Naive thymus-derived CD4-positive, alpha-beta T cell (primary cell): ENCODE results near the gene OLFM4. TPM values are rescaled to one million over a fixed set of nuclear protein-coding genes. Genes with fewer than 3 reads are reported as not detected.

Experiments used
- ATAC-seq: fragments of 150-1000 bp; cut with Tn5 transposase; 2 replicates; pipeline ENCODE4 v1.10.0; 2021; ENCODE audit warnings: mild to moderate bottlenecking, moderate library complexity
- CTCF ChIA-PET: fragments of 350-600 bp; sonication (Branson Sonifier 250); formaldehyde crosslinking; loops from one replicate; lab custom pipeline; 2021; ENCODE audit warnings: antibody characterized with exemption; lab: Charles Lee
- POLR2A ChIA-PET: fragments of 350-600 bp; sonication (Branson Sonifier 250); formaldehyde crosslinking; loops from one replicate; lab custom pipeline; 2021; ENCODE audit warnings: antibody characterized with exemption, inconsistent platforms; lab: Charles Lee
- DNase-seq, 9 donors: peaks; one replicate each; pipeline versions ENCODE4 v3.0.0 to v3.0.0-alpha.2; 2020 to 2022; ENCODE audit warnings: mixed read lengths in 1 of 9
- H3K27ac ChIP-seq: one replicate; pipeline ENCODE4 v1.7.0; 2013; ENCODE audit warnings: mild to moderate bottlenecking, low read depth, low read length, moderate library complexity
- H3K27me3 ChIP-seq, 2 donors: one replicate each; pipeline ENCODE4 v1.7.0; 2013; ENCODE audit warnings: low read length in 2 of 2, mild to moderate bottlenecking in 2 of 2, moderate library complexity in 2 of 2; ENCODE audit not compliant: control insufficient read depth in 2 of 2, insufficient read depth in 2 of 2
- H3K36me3 ChIP-seq, 3 experiments: 1 replicate in 2 of 3; 2 replicates in 1 of 3; pipeline ENCODE4 v1.7.0; 2013; ENCODE audit warnings: low read length in 3 of 3, mild to moderate bottlenecking in 3 of 3, moderate library complexity in 1 of 3; ENCODE audit not compliant: insufficient read depth in 3 of 3, control insufficient read depth in 2 of 3
- H3K4me1 ChIP-seq, 2 donors: one replicate each; pipeline ENCODE4 v1.7.0; 2013; ENCODE audit warnings: low read length in 2 of 2, mild to moderate bottlenecking in 2 of 2, moderate library complexity in 1 of 2; ENCODE audit not compliant: control insufficient read depth in 2 of 2, insufficient read depth in 2 of 2
- H3K4me3 ChIP-seq: 2 replicates; pipeline ENCODE4 v1.7.0; 2013; ENCODE audit warnings: mild to moderate bottlenecking, low read length
- H3K9me3 ChIP-seq, 3 experiments: 1 replicate in 2 of 3; 2 replicates in 1 of 3; pipeline ENCODE4 v1.7.0; 2013; ENCODE audit warnings: low read length in 3 of 3; ENCODE audit not compliant: control insufficient read depth in 2 of 3
- H3K27ac Mint-ChIP-seq, 9 donors: one replicate each; pipeline ENCODE4 v1.8.0; 2020 to 2022; ENCODE audit warnings: mixed read lengths in 9 of 9, mild to moderate bottlenecking in 8 of 9, moderate library complexity in 5 of 9, inconsistent platforms in 2 of 9
- H3K27me3 Mint-ChIP-seq, 5 donors: one replicate each; pipeline ENCODE4 v1.8.0; 2021 to 2022; ENCODE audit warnings: mixed read lengths in 5 of 5, mild to moderate bottlenecking in 1 of 5
- H3K36me3 Mint-ChIP-seq, 5 donors: one replicate each; pipeline ENCODE4 v1.8.0; 2020 to 2022; ENCODE audit warnings: mixed read lengths in 5 of 5, mild to moderate bottlenecking in 3 of 5, inconsistent platforms in 1 of 5
- H3K4me1 Mint-ChIP-seq, 7 donors: one replicate each; pipeline ENCODE4 v1.8.0; 2020 to 2022; ENCODE audit warnings: mixed read lengths in 7 of 7, mild to moderate bottlenecking in 3 of 7, inconsistent platforms in 1 of 7
- H3K4me3 Mint-ChIP-seq, 10 donors: one replicate each; pipeline ENCODE4 v1.8.0; 2020 to 2022; ENCODE audit warnings: mild to moderate bottlenecking in 10 of 10, mixed read lengths in 10 of 10, moderate library complexity in 6 of 10, inconsistent platforms in 2 of 10
- H3K9me3 Mint-ChIP-seq, 11 donors: one replicate each; pipeline ENCODE4 v1.8.0; 2020 to 2022; ENCODE audit warnings: mixed read lengths in 11 of 11, mild to moderate bottlenecking in 4 of 11, inconsistent platforms in 1 of 11, moderate library complexity in 1 of 11
- intact Hi-C, 2 donors: fragments of 100-400 bp; cut with micrococcal nuclease; formaldehyde crosslinking; loops; one replicate each; pipeline ENCODE4 v1.15.1; 2023
- polyA plus RNA-seq, 2 donors: library from polyadenylated mRNA; unstranded; fragments of 300-500 nt; fragmentation: Illumina TruSeq; gene quantifications; one replicate each; pipeline ENCODE4 v1.2.3, GENCODE V29; 2021
- total RNA-seq, 6 experiments: library from RNA in 5 of 6; stranded (reverse) in 5 of 6; gene quantifications; 1 replicate in 5 of 6; 2 replicates in 1 of 6; pipeline ENCODE4 v1.2.3 and lab custom pipeline; 2021 to 2026

The OLFM4 gene
- total and polyA plus RNA-seq, 7 experiments from 2014 or later: not detected

- Mint-ChIP-seq H3K36me3 (no peaks in the 10 kb centered on the region), H3K4me3 (no peak overlapping the region), H3K4me1 (no peaks in the 10 kb centered on the region), H3K27ac (no peak overlapping the region), H3K9me3 (peaks cover 0 to 7% (median 0%) of the 10 kb centered on the region in 11 donors), H3K27me3 (peaks cover 0 to 20% (median 6%) of the 10 kb centered on the region in 5 donors)
- ATAC-seq (no peak), DNase-seq (no peak)
- intact Hi-C loops: no loop called here
- Histone ChIP-seq H3K27me3 (peaks cover 0 to 4% of the 10 kb centered on the region in 2 donors), H3K27ac (no peak overlapping the region), H3K4me3 (no peak overlapping the region), H3K36me3 (no peaks in the 10 kb centered on the region), H3K9me3 (no peaks in the 10 kb centered on the region), H3K4me1 (no peaks in the 10 kb centered on the region)
- ChIA-PET POLR2A (no interaction called here), CTCF (no interaction called here)
Observed at GRCh38 chr13:53020764-53021335, 7.8 kb upstream of the OLFM4 start.

GRCh38 chr13:53023246-53023645 lies 5.4 kb upstream of the OLFM4 start:
- H3K4me3 Mint-ChIP-seq: no peak overlapping the region
- Histone ChIP-seq H3K4me1 (no peaks in the 10 kb centered on the region), H3K27me3 (peaks cover 0 to 4% of the 10 kb centered on the region in 2 donors), H3K27ac (no peak overlapping the region), H3K4me3 (no peak overlapping the region), H3K36me3 (no peaks in the 10 kb centered on the region), H3K9me3 (no peaks in the 10 kb centered on the region)
- CTCF ChIA-PET: no interaction called here
- peaks cover 0 to 15% (median 3%) of the 10 kb centered on the region in 5 donors for H3K27me3 Mint-ChIP-seq
- H3K4me1 Mint-ChIP-seq: no peaks in the 10 kb centered on the region
- POLR2A ChIA-PET: interaction anchor here (0.6 kb wide), 1 partner anchor 13 kb away, joined by 5 read pairs; no protein-coding TSS in a partner anchor
- intact Hi-C loops: no loop called here
- no peak for DNase-seq
- no peak overlapping the region for H3K27ac Mint-ChIP-seq
- ATAC-seq: no peak
- no peaks in the 10 kb centered on the region for H3K9me3 Mint-ChIP-seq
- no peaks in the 10 kb centered on the region for H3K36me3 Mint-ChIP-seq

GRCh38 chr13:53028063-53028462 lies 550 bp upstream of the OLFM4 start:
- no peak overlapping the region for H3K27ac ChIP-seq
- H3K27me3 Mint-ChIP-seq: peaks cover 0 to 17% (median 0%) of the 10 kb centered on the region in 5 donors
- H3K36me3 ChIP-seq: no peaks in the 10 kb centered on the region
- H3K4me1 Mint-ChIP-seq: no peaks in the 10 kb centered on the region
- no peak overlapping the region for H3K4me3 Mint-ChIP-seq
- H3K4me3 ChIP-seq: no peak overlapping the region
- intact Hi-C loops: no loop called here
- H3K9me3 ChIP-seq: no peaks in the 10 kb centered on the region
- DNase-seq (no peak), ATAC-seq (no peak)
- H3K36me3 Mint-ChIP-seq: no peaks in the 10 kb centered on the region
- ChIA-PET CTCF (no interaction called here), POLR2A (no interaction called here)
- peaks cover 0 to 2% (median 0%) of the 10 kb centered on the region in 11 donors for H3K9me3 Mint-ChIP-seq
- no peaks in the 10 kb centered on the region for H3K4me1 ChIP-seq
- no peak overlapping the region for H3K27ac Mint-ChIP-seq
- peaks cover 0 to 4% of the 10 kb centered on the region in 2 donors for H3K27me3 ChIP-seq

GRCh38 chr13:53032849-53033248 lies 4.2 kb downstream of the OLFM4 start:
- Mint-ChIP-seq H3K4me3 (no peak overlapping the region), H3K27me3 (peaks cover 2 to 21% (median 9%) of the 10 kb centered on the region in 5 donors), H3K27ac (no peak overlapping the region), H3K9me3 (peaks cover 0 to 2% (median 0%) of the 10 kb centered on the region in 11 donors), H3K4me1 (no peaks in the 10 kb centered on the region), H3K36me3 (no peaks in the 10 kb centered on the region)
- Histone ChIP-seq H3K4me1 (no peaks in the 10 kb centered on the region), H3K27ac (no peak overlapping the region), H3K9me3 (no peaks in the 10 kb centered on the region), H3K4me3 (no peak overlapping the region), H3K36me3 (no peaks in the 10 kb centered on the region), H3K27me3 (no peaks in the 10 kb centered on the region)
- CTCF ChIA-PET: no interaction called here
- intact Hi-C loops: no loop called here
- DNase-seq (no peak), ATAC-seq (no peak)
- POLR2A ChIA-PET: interaction anchor here (0.7 kb wide), 1 partner anchor 11 kb away, joined by 4 read pairs; no protein-coding TSS in a partner anchor

- intact Hi-C loops: no loop called here
- H3K27ac ChIP-seq: no peak overlapping the region
- Mint-ChIP-seq H3K27me3 (peaks cover 2 to 17% (median 6%) of the 10 kb centered on the region in 5 donors), H3K9me3 (peaks cover 0 to 4% (median 0%) of the 10 kb centered on the region in 11 donors), H3K36me3 (no peaks in the 10 kb centered on the region), H3K4me1 (no peaks in the 10 kb centered on the region), H3K27ac (no peak overlapping the region), H3K4me3 (no peak overlapping the region)
- no peaks in the 10 kb centered on the region for H3K4me1 ChIP-seq
- ChIA-PET CTCF (no interaction called here), POLR2A (no interaction called here)
- H3K4me3 ChIP-seq: no peak overlapping the region
- ATAC-seq: no peak
- no peaks in the 10 kb centered on the region for H3K36me3 ChIP-seq
- DNase-seq: no peak
- H3K27me3 ChIP-seq: no peaks in the 10 kb centered on the region
- H3K9me3 ChIP-seq: no peaks in the 10 kb centered on the region
Observed at GRCh38 chr13:53038993-53039392, 10.4 kb downstream of the OLFM4 start.

- POLR2A ChIA-PET: no interaction called here
- Histone ChIP-seq H3K4me3 (no peak overlapping the region), H3K36me3 (no peaks in the 10 kb centered on the region), H3K27ac (no peak overlapping the region), H3K4me1 (no peaks in the 10 kb centered on the region), H3K27me3 (no peaks in the 10 kb centered on the region), H3K9me3 (no peaks in the 10 kb centered on the region)
- Mint-ChIP-seq H3K9me3 (peaks cover 0 to 4% (median 0%) of the 10 kb centered on the region in 11 donors), H3K27ac (no peak overlapping the region), H3K4me1 (no peaks in the 10 kb centered on the region), H3K27me3 (peaks cover 0 to 6% (median 4%) of the 10 kb centered on the region in 5 donors), H3K4me3 (no peak overlapping the region), H3K36me3 (no peaks in the 10 kb centered on the region)
- ATAC-seq (no peak), DNase-seq (no peak)
- intact Hi-C loops: no loop called here
- CTCF ChIA-PET: no interaction called here
Observed at GRCh38 chr13:53041968-53042516, 13.4 kb downstream of the OLFM4 start.

GRCh38 chr13:53042877-53043276 lies 14.3 kb downstream of the OLFM4 start:
- Histone ChIP-seq H3K36me3 (no peaks in the 10 kb centered on the region), H3K9me3 (no peaks in the 10 kb centered on the region), H3K4me1 (no peaks in the 10 kb centered on the region), H3K27ac (no peak overlapping the region), H3K27me3 (no peaks in the 10 kb centered on the region), H3K4me3 (no peak overlapping the region)
- ChIA-PET CTCF (no interaction called here), POLR2A (no interaction called here)
- ATAC-seq (no peak), DNase-seq (no peak)
- Mint-ChIP-seq H3K27me3 (peaks cover 0 to 6% (median 4%) of the 10 kb centered on the region in 5 donors), H3K36me3 (no peaks in the 10 kb centered on the region), H3K9me3 (peaks cover 0 to 4% (median 0%) of the 10 kb centered on the region in 11 donors), H3K4me3 (no peak overlapping the region), H3K27ac (no peak overlapping the region), H3K4me1 (no peaks in the 10 kb centered on the region)
- intact Hi-C loops: no loop called here
